NOMO-1 treated with DMSO at 0.1 percent for 48 hours (cell line): ENCODE data around the gene ANKRD31.
"Not testable (repeated sequence)": the region's sequence is repeated elsewhere in the genome, so short reads cannot be mapped to it uniquely, and the experiment has no call there.

Experiments
- DNase-seq: peaks from one replicate; lab custom pipeline; 2025; ENCODE audit not compliant: unreplicated experiment; lab: John Stamatoyannopoulos, UW

The ANKRD31 gene

GRCh38 chr5:75148051-75148450 is 88.6 kb downstream of the ANKRD31 start:
- DNase-seq: peak; percentile 69

- no peak for DNase-seq
Observed at GRCh38 chr5:75142566-75143136, 94.0 kb downstream of the ANKRD31 start.

DNA sequence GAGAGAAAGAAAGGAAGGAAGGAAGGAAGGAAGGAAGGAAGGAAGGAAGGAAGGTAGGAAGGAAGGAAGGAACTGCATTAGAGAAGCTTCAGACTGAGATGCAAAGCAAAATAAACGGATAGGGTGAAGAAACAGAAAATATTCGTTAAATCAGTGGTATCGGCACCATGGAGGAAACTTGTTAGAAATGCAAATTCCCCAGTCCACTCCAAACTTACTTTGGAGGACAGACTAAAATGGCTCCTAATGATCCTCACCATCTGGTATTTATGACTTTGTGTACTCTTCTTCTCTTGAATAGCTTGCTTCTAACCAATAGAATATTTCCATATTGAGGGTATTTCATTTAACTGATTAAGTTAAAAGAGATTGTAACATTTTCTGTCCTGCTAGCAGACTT is 96.4 kb downstream of the ANKRD31 start:
- no peak for DNase-seq

GRCh38 chr5:75138689-75139088 is 98.0 kb downstream of the ANKRD31 start:
- DNase-seq: no peak

DNA sequence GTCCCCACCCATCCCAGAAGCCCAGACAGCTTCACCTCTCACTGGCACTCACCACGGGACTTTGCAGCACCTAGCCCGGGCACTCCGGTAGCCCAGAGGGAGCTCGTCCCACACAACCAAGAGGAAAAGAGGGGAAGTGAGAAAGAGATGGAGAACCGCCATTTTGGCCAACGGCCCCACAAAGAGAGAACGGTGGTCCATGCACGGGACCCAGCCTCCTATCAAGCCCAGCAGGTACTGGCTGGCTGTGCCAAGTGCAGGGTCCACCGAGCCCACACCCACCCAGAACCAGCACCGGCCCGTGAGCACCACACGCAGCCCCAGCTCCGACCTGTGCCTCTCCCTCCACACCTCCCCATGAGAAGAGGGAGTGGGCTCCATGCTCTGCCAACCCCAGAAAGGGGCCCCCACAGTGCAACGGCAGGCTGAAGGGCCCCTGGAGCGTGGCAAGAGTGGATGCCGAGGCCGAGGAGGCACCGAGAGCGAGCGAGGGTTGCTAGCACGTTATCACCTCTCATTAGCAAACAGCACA is 105.8 kb downstream of the ANKRD31 start:
- DNase-seq: no peak

DNA sequence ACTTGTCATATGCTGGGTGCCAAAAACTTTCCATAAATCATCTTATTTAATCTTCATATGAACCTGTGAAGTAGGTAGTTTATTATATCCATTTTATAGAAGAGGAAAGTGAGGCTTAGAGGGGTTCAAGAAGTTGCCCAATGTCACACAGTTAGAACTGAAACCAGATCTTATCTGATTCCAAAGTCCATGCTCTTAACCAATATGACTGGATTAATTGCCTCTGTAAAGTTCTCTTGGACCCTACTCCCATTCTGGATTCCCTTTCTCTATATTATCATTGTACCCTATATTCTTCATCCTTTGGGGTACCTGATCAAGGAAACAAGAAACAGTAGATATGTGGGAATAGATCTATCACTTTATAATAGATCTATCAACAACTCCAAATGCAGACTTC is 119.8 kb downstream of the ANKRD31 start:
- DNase-seq: no peak

- DNase-seq: not testable (repeated sequence)
Observed at GRCh38 chr5:75114311-75114710, 122.4 kb downstream of the ANKRD31 start.

GRCh38 chr5:75113354-75114113 is 123.1 kb downstream of the ANKRD31 start:
- DNase-seq: no peak

DNA sequence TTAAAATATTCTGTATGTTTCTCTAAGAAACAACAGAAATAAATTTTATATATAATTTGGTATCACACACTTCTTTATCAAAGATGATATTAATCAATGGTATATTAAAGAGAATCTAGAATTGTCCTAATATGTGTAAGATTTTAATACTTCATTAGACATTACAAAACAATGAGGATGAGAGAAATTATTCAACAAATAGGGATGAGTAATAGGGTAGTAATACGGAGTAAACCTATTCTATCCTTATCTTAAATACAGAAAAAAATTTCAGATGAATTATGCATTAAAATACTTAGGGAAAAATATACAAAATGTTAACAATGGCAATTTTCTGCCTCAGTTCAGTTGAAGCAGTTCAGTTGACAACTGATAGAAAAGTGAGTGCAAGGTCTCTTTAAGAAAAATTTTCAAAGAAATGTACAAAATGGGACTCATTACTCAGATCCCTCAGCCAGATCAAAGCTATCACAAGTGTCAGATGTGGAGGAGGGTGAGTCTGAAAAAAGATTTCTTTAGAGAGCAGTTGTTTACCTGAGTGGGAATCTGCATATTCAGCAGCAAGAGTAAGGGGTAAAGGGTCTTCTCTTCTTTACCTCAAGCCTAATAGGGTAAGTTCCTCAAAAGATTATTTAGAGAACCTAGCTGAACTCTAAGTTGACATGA is 127.6 kb downstream of the ANKRD31 start:
- DNase-seq: no peak

GRCh38 chr5:75108515-75108914 is 128.2 kb downstream of the ANKRD31 start:
- no peak for DNase-seq

DNA sequence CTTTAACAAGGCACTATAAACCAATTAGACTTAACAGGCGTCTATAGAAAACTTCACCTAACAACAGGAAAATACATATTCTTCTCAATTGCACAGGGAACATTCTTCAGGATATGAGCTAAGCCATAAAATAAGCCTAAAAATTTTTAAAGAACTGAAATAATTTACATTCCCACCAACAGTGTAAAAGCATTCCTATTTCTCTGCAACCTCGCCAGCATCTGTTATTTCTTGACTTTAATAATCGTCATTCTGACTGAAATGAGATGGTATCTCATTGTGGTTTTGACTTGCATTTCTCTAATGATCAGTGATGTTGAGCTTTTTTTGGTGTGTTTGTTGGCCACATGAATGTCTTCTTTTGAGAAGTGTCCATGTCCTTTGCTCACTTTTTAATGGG is 140.7 kb downstream of the ANKRD31 start:
- DNase-seq: not testable (repeated sequence)

GRCh38 chr5:75091597-75091996 is 145.1 kb downstream of the ANKRD31 start:
- no peak for DNase-seq

DNA sequence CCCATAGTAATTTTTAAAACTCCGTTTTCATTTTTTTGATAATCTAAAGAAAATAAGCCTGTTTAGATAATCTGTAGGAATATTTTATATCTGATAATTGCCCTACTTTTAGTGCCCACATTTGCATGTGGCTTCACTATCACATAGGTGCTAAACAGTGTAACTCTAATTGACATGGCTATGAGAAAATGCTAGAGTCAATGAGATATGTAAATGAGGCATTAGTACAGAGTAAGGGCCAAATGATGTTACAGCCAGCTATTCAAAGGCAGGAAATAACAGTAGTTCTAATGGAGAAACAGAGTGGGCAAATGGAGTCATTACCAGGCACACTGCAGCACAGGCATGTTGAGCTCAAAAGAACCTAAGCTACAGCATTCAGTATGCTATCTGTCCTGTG is 147.0 kb downstream of the ANKRD31 start:
- DNase-seq: no peak

GRCh38 chr5:75089137-75089536 is 147.5 kb downstream of the ANKRD31 start:
- DNase-seq: no peak

DNA sequence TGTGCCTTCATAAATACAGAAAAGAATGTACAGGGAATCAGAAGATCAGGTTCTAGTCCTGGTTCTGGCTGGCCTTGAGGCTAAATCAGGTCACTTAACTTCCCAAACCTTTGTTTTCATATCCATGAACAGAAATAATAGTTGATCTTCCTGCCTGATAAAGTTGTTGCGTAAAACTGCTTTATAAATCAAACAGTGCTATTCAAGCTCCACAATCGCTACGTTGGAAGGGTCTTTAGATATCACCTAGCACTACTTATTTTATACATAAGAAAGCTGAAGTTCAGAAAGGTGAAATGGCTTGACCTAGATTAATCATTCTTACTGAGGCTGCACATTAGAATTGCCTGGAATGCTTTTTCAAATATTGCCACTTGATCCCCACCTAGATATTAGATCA is 148.0 kb downstream of the ANKRD31 start:
- no peak for DNase-seq

DNA sequence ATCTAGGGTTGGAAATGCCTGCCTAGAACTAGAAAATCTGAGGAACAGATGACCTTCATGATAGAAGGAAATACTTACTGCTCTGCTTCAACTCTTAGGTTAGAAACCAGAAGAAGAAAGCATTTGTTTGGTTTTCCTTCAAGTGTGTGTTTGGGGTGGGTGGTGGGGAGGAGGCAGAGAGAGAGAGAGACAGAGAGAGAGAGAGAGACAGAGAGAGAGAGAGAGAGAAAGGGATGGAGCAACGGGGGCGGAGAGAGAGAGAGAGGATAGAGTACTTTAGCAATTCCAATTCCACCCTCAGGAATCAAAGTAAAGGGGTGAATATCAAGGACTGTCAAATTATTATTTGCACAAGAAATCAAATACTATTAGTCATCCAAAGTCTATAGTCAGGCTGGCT is 155.2 kb downstream of the ANKRD31 start:
- DNase-seq: no peak

GRCh38 chr5:75079346-75079745 is 157.3 kb downstream of the ANKRD31 start:
- DNase-seq: not testable (repeated sequence)

GRCh38 chr5:75078027-75078426 is 158.7 kb downstream of the ANKRD31 start:
- DNase-seq: no peak

GRCh38 chr5:75072061-75072460 is 164.6 kb downstream of the ANKRD31 start:
- no peak for DNase-seq

- no peak for DNase-seq
Observed at GRCh38 chr5:75071100-75071499, 165.6 kb downstream of the ANKRD31 start.

- DNase-seq: no peak
Observed at GRCh38 chr5:75067434-75067833, 169.2 kb downstream of the ANKRD31 start.

DNA sequence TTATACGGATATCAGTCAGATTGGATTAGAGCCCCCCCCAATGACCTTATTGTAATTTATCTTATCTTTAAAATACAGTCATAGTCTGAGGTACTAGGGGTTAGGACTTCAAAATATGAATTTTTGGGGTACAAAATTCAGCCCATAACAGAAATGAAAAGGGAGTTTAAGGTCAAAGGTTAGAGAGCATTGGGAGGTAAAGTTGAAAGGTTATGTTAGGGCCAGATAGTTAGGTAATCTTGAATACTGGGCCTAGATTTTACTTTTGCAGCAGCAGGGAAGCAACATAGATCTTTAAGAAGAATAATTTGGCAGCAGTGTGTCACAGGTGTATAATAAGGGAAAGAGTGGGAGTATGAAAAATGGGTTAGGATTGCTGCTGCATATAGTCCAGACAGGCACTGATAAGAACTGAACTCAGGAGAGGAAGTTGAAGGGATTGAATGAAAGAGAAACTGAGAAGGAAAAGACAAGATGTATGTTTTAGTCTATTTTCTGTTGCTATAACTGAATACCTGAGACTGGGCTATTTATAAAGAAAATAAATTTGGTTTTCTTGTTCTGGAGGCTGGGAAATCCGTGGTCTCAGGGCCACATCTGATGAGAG is 173.7 kb downstream of the ANKRD31 start:
- DNase-seq: no peak
